IgD-negative memory B cell (primary cell): Measurements from ENCODE around the gene TAF1C. TPM values are rescaled to one million over a fixed set of nuclear protein-coding genes. Genes with fewer than 3 reads are reported as not detected.

ENCODE experiments used
- H3K27ac Mint-ChIP-seq, 3 donors: one replicate each; pipeline ENCODE4 v1.8.0; 2020 to 2022; ENCODE audit warnings: mild to moderate bottlenecking in 3 of 3, mixed read lengths in 3 of 3, moderate library complexity in 1 of 3
- H3K27me3 Mint-ChIP-seq: one replicate; pipeline ENCODE4 v1.8.0; 2021; ENCODE audit warnings: mixed read lengths
- H3K36me3 Mint-ChIP-seq: one replicate; pipeline ENCODE4 v1.8.0; 2020; ENCODE audit warnings: mild to moderate bottlenecking, mixed read lengths
- H3K4me1 Mint-ChIP-seq, 3 donors: one replicate each; pipeline ENCODE4 v1.8.0; 2020 to 2022; ENCODE audit warnings: mixed read lengths in 3 of 3, mild to moderate bottlenecking in 1 of 3
- H3K4me3 Mint-ChIP-seq, 4 donors: one replicate each; pipeline ENCODE4 v1.8.0; 2020 to 2022; ENCODE audit warnings: mild to moderate bottlenecking in 4 of 4, mixed read lengths in 4 of 4, moderate library complexity in 3 of 4
- H3K9me3 Mint-ChIP-seq, 3 donors: one replicate each; pipeline ENCODE4 v1.8.0; 2020 to 2021; ENCODE audit warnings: mixed read lengths in 3 of 3, mild to moderate bottlenecking in 1 of 3
- polyA plus RNA-seq: library from polyadenylated mRNA; unstranded; fragments of 300-500 nt; fragmentation: Illumina TruSeq; gene quantifications from one replicate; pipeline ENCODE4 v1.2.3, GENCODE V29; 2021

Gene TAF1C
- polyA plus RNA-seq, 1 donor from 2014 or later: 6.5 TPM

GRCh38 chr16:84198401-84198800 lies 11.5 kb upstream of the TAF1C start:
- Mint-ChIP-seq H3K4me3 (no peak overlapping the region), H3K9me3 (no peaks in the 10 kb centered on the region), H3K27ac (no peak overlapping the region), H3K4me1 (peaks cover 0 to 11% (median 0%) of the 10 kb centered on the region in 3 donors), H3K36me3 (no peaks in the 10 kb centered on the region), H3K27me3 (peaks cover 10% of the 10 kb centered on the region)

GRCh38 chr16:84197466-84198128 lies 10.7 kb upstream of the TAF1C start:
- H3K36me3 Mint-ChIP-seq: no peaks in the 10 kb centered on the region
- no peak overlapping the region for H3K27ac Mint-ChIP-seq
- no peak overlapping the region for H3K4me3 Mint-ChIP-seq
- H3K27me3 Mint-ChIP-seq: peaks cover 10% of the 10 kb centered on the region
- no peaks in the 10 kb centered on the region for H3K9me3 Mint-ChIP-seq
- peaks cover 0 to 11% (median 0%) of the 10 kb centered on the region in 3 donors for H3K4me1 Mint-ChIP-seq

- no peaks in the 10 kb centered on the region for H3K36me3 Mint-ChIP-seq
- no peaks in the 10 kb centered on the region for H3K9me3 Mint-ChIP-seq
- H3K4me3 Mint-ChIP-seq: peak overlapping the region in 1 of 4 donors; percentile 43
- peaks cover 0 to 11% (median 0%) of the 10 kb centered on the region in 3 donors for H3K4me1 Mint-ChIP-seq
- no peak overlapping the region for H3K27ac Mint-ChIP-seq
- H3K27me3 Mint-ChIP-seq: peaks cover 10% of the 10 kb centered on the region
These were observed 10.0 kb upstream of the TAF1C start for GRCh38 chr16:84196727-84197394.

- Mint-ChIP-seq H3K4me1 (peaks cover 0 to 11% (median 0%) of the 10 kb centered on the region in 3 donors), H3K9me3 (no peaks in the 10 kb centered on the region), H3K27me3 (peaks cover 10% of the 10 kb centered on the region), H3K36me3 (no peaks in the 10 kb centered on the region), H3K4me3 (no peak overlapping the region), H3K27ac (no peak overlapping the region)
These were observed 9.2 kb upstream of the TAF1C start for GRCh38 chr16:84196101-84196500.

GRCh38 chr16:84195201-84196093 lies 8.6 kb upstream of the TAF1C start:
- H3K36me3 Mint-ChIP-seq: no peaks in the 10 kb centered on the region
- no peak overlapping the region for H3K27ac Mint-ChIP-seq
- peaks cover 0 to 11% (median 0%) of the 10 kb centered on the region in 3 donors for H3K4me1 Mint-ChIP-seq
- no peaks in the 10 kb centered on the region for H3K9me3 Mint-ChIP-seq
- H3K4me3 Mint-ChIP-seq: no peak overlapping the region
- peaks cover 10% of the 10 kb centered on the region for H3K27me3 Mint-ChIP-seq

GRCh38 chr16:84194470-84195200 lies 7.8 kb upstream of the TAF1C start:
- Mint-ChIP-seq H3K27ac (no peak overlapping the region), H3K9me3 (no peaks in the 10 kb centered on the region), H3K4me1 (peaks cover 0 to 11% (median 0%) of the 10 kb centered on the region in 3 donors), H3K36me3 (no peaks in the 10 kb centered on the region), H3K4me3 (peak overlapping the region in 3 of 4 donors; percentile 66 to 84 (median 70)), H3K27me3 (peaks cover 10% of the 10 kb centered on the region)

- H3K27ac Mint-ChIP-seq: peak overlapping the region in 1 of 3 donors; percentile 71
- H3K9me3 Mint-ChIP-seq: no peaks in the 10 kb centered on the region
- peak overlapping the region in 2 of 4 donors; percentile 70 to 84 for H3K4me3 Mint-ChIP-seq
- no peaks in the 10 kb centered on the region for H3K36me3 Mint-ChIP-seq
- H3K4me1 Mint-ChIP-seq: peaks cover 0 to 11% (median 0%) of the 10 kb centered on the region in 3 donors
- H3K27me3 Mint-ChIP-seq: peaks cover 10% of the 10 kb centered on the region
These were observed 7.2 kb upstream of the TAF1C start for GRCh38 chr16:84194018-84194417.

- peaks cover 0 to 11% (median 0%) of the 10 kb centered on the region in 3 donors for H3K4me1 Mint-ChIP-seq
- H3K4me3 Mint-ChIP-seq: no peak overlapping the region
- H3K27ac Mint-ChIP-seq: peak overlapping the region in 1 of 3 donors; percentile 71
- no peaks in the 10 kb centered on the region for H3K9me3 Mint-ChIP-seq
- H3K36me3 Mint-ChIP-seq: no peaks in the 10 kb centered on the region
- peaks cover 9% of the 10 kb centered on the region for H3K27me3 Mint-ChIP-seq
These were observed 6.6 kb upstream of the TAF1C start for GRCh38 chr16:84193480-84193879.

GRCh38 chr16:84191466-84191865 lies 4.6 kb upstream of the TAF1C start:
- no peak overlapping the region for H3K4me3 Mint-ChIP-seq
- peaks cover 0 to 11% (median 5%) of the 10 kb centered on the region in 3 donors for H3K4me1 Mint-ChIP-seq

GRCh38 chr16:84190731-84191388 lies 4.0 kb upstream of the TAF1C start, which contains the start of gene ADAD2:
Gene ADAD2, plus strand, starts transcription at chr16:84191157. Its CDS starts 74 bp downstream, at chr16:84191231.
- H3K9me3 Mint-ChIP-seq: no peaks in the 10 kb centered on the region
- H3K36me3 Mint-ChIP-seq: no peaks in the 10 kb centered on the region
- peak within 1 kb of the TSS in 1 of 4 donors; percentile 77 for H3K4me3 Mint-ChIP-seq

More at GRCh38 chr16:84191466-84191865, 4.6 kb upstream of the TAF1C start:
- Mint-ChIP-seq H3K27ac (no peak overlapping the region), H3K27me3 (peaks cover 3% of the 10 kb centered on the region), H3K36me3 (no peaks in the 10 kb centered on the region), H3K9me3 (no peaks in the 10 kb centered on the region)

GRCh38 chr16:84184775-84185174 lies 2.1 kb downstream of the TAF1C start:
- Mint-ChIP-seq H3K4me3 (peak overlapping the region; percentile 58 to 99 (median 84)), H3K27ac (no peak overlapping the region), H3K27me3 (no peaks in the 10 kb centered on the region), H3K36me3 (peaks cover 3% of the 10 kb centered on the region), H3K4me1 (peaks cover 5 to 11% (median 9%) of the 10 kb centered on the region in 3 donors), H3K9me3 (no peaks in the 10 kb centered on the region)

More at GRCh38 chr16:84190731-84191388, 4.0 kb upstream of the TAF1C start, which contains the start of gene ADAD2:
- Mint-ChIP-seq H3K27me3 (peaks cover 3% of the 10 kb centered on the region), H3K4me1 (peaks cover 2 to 13% (median 5%) of the 10 kb centered on the region in 3 donors), H3K27ac (no peak within 1 kb of the TSS)

GRCh38 chr16:84183911-84184591 lies 2.8 kb downstream of the TAF1C start:
- H3K36me3 Mint-ChIP-seq: peaks cover 3% of the 10 kb centered on the region
- H3K4me3 Mint-ChIP-seq: peak overlapping the region in 2 of 4 donors; percentile 50 to 65
- peaks cover 5 to 11% (median 9%) of the 10 kb centered on the region in 3 donors for H3K4me1 Mint-ChIP-seq
- no peaks in the 10 kb centered on the region for H3K27me3 Mint-ChIP-seq
- no peak overlapping the region for H3K27ac Mint-ChIP-seq
- H3K9me3 Mint-ChIP-seq: no peaks in the 10 kb centered on the region

- Mint-ChIP-seq H3K9me3 (no peaks in the 10 kb centered on the region), H3K27me3 (no peaks in the 10 kb centered on the region), H3K4me1 (peaks cover 5 to 11% (median 9%) of the 10 kb centered on the region in 3 donors), H3K27ac (no peak overlapping the region), H3K4me3 (peak overlapping the region in 2 of 4 donors; percentile 50 to 65), H3K36me3 (peaks cover 3% of the 10 kb centered on the region)
These were observed 3.3 kb downstream of the TAF1C start for GRCh38 chr16:84183572-84183875.
